Measurements from ENCODE around the gene ABAT.
"Not testable (repeated sequence)": the region's sequence is repeated elsewhere in the genome, so short reads cannot be mapped to it uniquely, and the experiment has no call there.

ABAT gene

GRCh38 chr16:8785408-8785807 is 111.0 kb downstream of the ABAT start:
- DNase-seq (ENCODE audit: low read depth), result no peak

GRCh38 chr16:8786316-8786715 is 111.9 kb downstream of the ABAT start:
- not testable (repeated sequence) for DNase-seq (ENCODE audit: low read depth)

- no peak for DNase-seq (ENCODE audit: low read depth)
These were observed 114.3 kb downstream of the ABAT start for GRCh38 chr16:8788578-8789172.

GRCh38 chr16:8795091-8795490 is 120.7 kb downstream of the ABAT start:
- DNase-seq (ENCODE audit: low read depth), result no peak

GRCh38 chr16:8795818-8796217 is 121.4 kb downstream of the ABAT start:
- DNase-seq (ENCODE audit: low read depth), result no peak

- DNase-seq (ENCODE audit: low read depth), result no peak
These were observed 122.3 kb downstream of the ABAT start for GRCh38 chr16:8796469-8797363.

GRCh38 chr16:8797364-8798173 is 123.2 kb downstream of the ABAT start, which contains the start of the genes PMM2 and TMEM186:
TSS of gene PMM2 (plus strand) at chr16:8797839. CDS start at chr16:8797883, 44 bp downstream.
TSS of gene TMEM186 (minus strand) at chr16:8797639. CDS start at chr16:8797614, 25 bp downstream.
- peak; percentile 92 for DNase-seq (ENCODE audit: low read depth)

- DNase-seq (ENCODE audit: low read depth), result no peak
These were observed 123.7 kb downstream of the ABAT start for GRCh38 chr16:8798174-8798527.

- no peak for DNase-seq (ENCODE audit: low read depth)
These were observed 124.2 kb downstream of the ABAT start for GRCh38 chr16:8798535-8799157.

GRCh38 chr16:8801701-8802100 is 127.3 kb downstream of the ABAT start:
- DNase-seq (ENCODE audit: low read depth), result no peak

GRCh38 chr16:8803733-8804132 is 129.3 kb downstream of the ABAT start:
- not testable (repeated sequence) for DNase-seq (ENCODE audit: low read depth)

GRCh38 chr16:8804313-8804712 is 129.9 kb downstream of the ABAT start:
- no peak for DNase-seq (ENCODE audit: low read depth)

- DNase-seq (ENCODE audit: low read depth), result no peak
These were observed 132.0 kb downstream of the ABAT start for GRCh38 chr16:8806272-8806983.

- no peak for DNase-seq (ENCODE audit: low read depth)
These were observed 132.8 kb downstream of the ABAT start for GRCh38 chr16:8807189-8807588.

- DNase-seq (ENCODE audit: low read depth), result no peak
These were observed 133.6 kb downstream of the ABAT start for GRCh38 chr16:8808009-8808408.

- no peak for DNase-seq (ENCODE audit: low read depth)
These were observed 134.4 kb downstream of the ABAT start for GRCh38 chr16:8808613-8809353.

- no peak for DNase-seq (ENCODE audit: low read depth)
These were observed 137.9 kb downstream of the ABAT start for GRCh38 chr16:8812162-8812843.

GRCh38 chr16:8814095-8814806 is 139.8 kb downstream of the ABAT start:
- no peak for DNase-seq (ENCODE audit: low read depth)

- no peak for DNase-seq (ENCODE audit: low read depth)
These were observed 142.7 kb downstream of the ABAT start for GRCh38 chr16:8816967-8817655.
